Keratinocyte (primary cell): ENCODE results near the gene VPS52. TPM values are rescaled to one million over a fixed set of nuclear protein-coding genes. Genes with fewer than 3 reads are reported as not detected.

Source experiments
- DNase-seq: peaks from one replicate; pipeline ENCODE4 v3.0.0-alpha.2; 2011; ENCODE audit warnings: low read depth, missing footprints, low spot score
- FAIRE-seq: peaks from 2 replicates; lab custom pipeline; 2011; peaks lifted over from hg19 to GRCh38; lab: Jason Lieb, UNC
- H2AFZ ChIP-seq: 2 replicates; pipeline ENCODE4 v1.6.0; 2012; ENCODE audit warnings: low read length, control low read depth, inconsistent platforms; ENCODE audit not compliant: control insufficient read depth
- H3K27ac ChIP-seq: 2 replicates; pipeline ENCODE4 v1.5.1; 2011; ENCODE audit warnings: low read length; ENCODE audit not compliant: control insufficient read depth, insufficient read depth
- H3K27me3 ChIP-seq: 3 replicates; pipeline ENCODE4 v1.6.0; 2011; ENCODE audit warnings: low read length; ENCODE audit not compliant: control insufficient read depth, insufficient read depth; ENCODE audit errors: extremely low read depth
- H3K36me3 ChIP-seq, 2 experiments: 2 replicates in 1 of 2; 3 replicates in 1 of 2; pipeline ENCODE4 v1.5.1; 2011; ENCODE audit warnings: low read length in 2 of 2, mild to moderate bottlenecking in 1 of 2; ENCODE audit not compliant: control insufficient read depth in 2 of 2, insufficient read depth in 2 of 2; ENCODE audit errors: extremely low read depth in 1 of 2
- H3K4me1 ChIP-seq: 3 replicates; pipeline ENCODE4 v1.5.1; 2011; ENCODE audit warnings: low read length; ENCODE audit not compliant: control insufficient read depth, insufficient read depth; ENCODE audit errors: extremely low read depth
- H3K4me2 ChIP-seq: 3 replicates; pipeline ENCODE4 v1.6.0; 2011; ENCODE audit warnings: low read depth, low read length; ENCODE audit not compliant: control insufficient read depth, insufficient read depth; ENCODE audit errors: extremely low read depth
- H3K4me3 ChIP-seq, 3 experiments: fragments of 200-600 bp in 1 of 3; sonication (generic) in 1 of 3; 2 replicates in 2 of 3; 3 replicates in 1 of 3; pipeline ENCODE4 v1.5.1; 2011 to 2016; ENCODE audit warnings: low read length in 3 of 3, mild to moderate bottlenecking in 3 of 3, control low read depth in 2 of 3, inconsistent platforms in 1 of 3, low read depth in 1 of 3, mixed read lengths in 1 of 3, mixed run types in 1 of 3, moderate library complexity in 1 of 3; ENCODE audit not compliant: control insufficient read depth in 2 of 3, insufficient read depth in 2 of 3; ENCODE audit errors: extremely low read depth in 1 of 3
- H3K79me2 ChIP-seq: 2 replicates; pipeline ENCODE4 v1.6.0; 2012; ENCODE audit warnings: low read length; ENCODE audit not compliant: control insufficient read depth, insufficient read depth
- H3K9ac ChIP-seq: 3 replicates; pipeline ENCODE4 v1.6.0; 2011; ENCODE audit warnings: low read length; ENCODE audit not compliant: control insufficient read depth, insufficient read depth; ENCODE audit errors: extremely low read depth
- H3K9me1 ChIP-seq: 3 replicates; pipeline ENCODE4 v1.6.0; 2011; ENCODE audit warnings: low read length; ENCODE audit not compliant: control insufficient read depth, insufficient read depth; ENCODE audit errors: extremely low read depth
- H3K9me3 ChIP-seq: 2 replicates; pipeline ENCODE4 v1.5.1; 2012; ENCODE audit warnings: low read depth, low read length; ENCODE audit not compliant: control insufficient read depth
- H4K20me1 ChIP-seq: 3 replicates; pipeline ENCODE4 v1.6.0; 2011; ENCODE audit warnings: low read length; ENCODE audit not compliant: control insufficient read depth, insufficient read depth; ENCODE audit errors: extremely low read depth
- CTCF ChIP-seq, 3 experiments: IDR thresholded peaks in 1 of 3; conservative IDR thresholded peaks in 1 of 3; optimal IDR thresholded peaks in 1 of 3; 2 replicates in 2 of 3; 3 replicates in 1 of 3; pipeline versions ENCODE3 to v1.5.1; 2011; ENCODE audit warnings: low read length in 3 of 3, mild to moderate bottlenecking in 3 of 3, moderate library complexity in 2 of 3, control low read depth in 1 of 3, inconsistent platforms in 1 of 3; ENCODE audit not compliant: insufficient read depth in 2 of 3; ENCODE audit errors: extremely low read depth in 1 of 3
- EZH2 ChIP-seq: IDR thresholded peaks from one replicate; pipeline ENCODE4 v1.6.1; 2012; ENCODE audit warnings: inconsistent platforms, mild to moderate bottlenecking, low read length, moderate library complexity
- dilution Hi-C: fragments of 300-500 bp; cut with MboI; formaldehyde crosslinking; loops from one replicate; pipeline ENCODE4 v1.7.0; 2020; ENCODE audit warnings: low sequenced_read_pairs; ENCODE audit not compliant: extremely low pct_ligation_motif_present
- polyA plus RNA-seq, 5 experiments: library from polyadenylated mRNA; depleted of rRNA in 3 of 5; stranded (reverse) in 3 of 5; stranded (forward) in 1 of 5; unstranded in 1 of 5; fragments of >200 nt; gene quantifications; 1 replicate in 1 of 5; 2 replicates in 3 of 5; 3 replicates in 1 of 5; pipeline versions ENCODE4 v1.2.1 to v1.2.3, GENCODE V29; 2011 to 2012; ENCODE audit warnings: missing spikeins in 2 of 5, low read depth in 1 of 5, low replicate concordance in 1 of 5

The VPS52 gene
- polyA plus RNA-seq, 1 donor (not counting 4 experiments of a cell fraction or from before 2014, with no cell fraction given) = 36.2 TPM

- TF ChIP-seq CTCF (optimal IDR thresholded peaks at IDR 0.05 in 1 of 3, IDR thresholded peaks at IDR 0.05 in 1 of 3, conservative IDR thresholded peaks at IDR 0.05 in 1 of 3; ENCODE audit: extremely low read depth in 1 of 3, insufficient read depth in 2 of 3, low read length in 3 of 3) = no peak
- TF ChIP-seq EZH2 = no peak
- no peaks in the 10 kb centered on the region for H3K9me1 ChIP-seq
- peaks cover 22 to 30% of the 10 kb centered on the region in 2 experiments for H3K36me3 ChIP-seq
- DNase-seq (no peak), FAIRE-seq (no peak)
- H3K4me2 ChIP-seq = peak overlapping the region; percentile 65
- H3K4me3 ChIP-seq = peak overlapping the region; percentile 45 to 54 (median 48)
- no peaks in the 10 kb centered on the region for H3K27me3 ChIP-seq
- H3K9me3 ChIP-seq = no peaks in the 10 kb centered on the region
- H3K27ac ChIP-seq = no peak overlapping the region
- dilution Hi-C loops = no loop called here
- H4K20me1 ChIP-seq = no peaks in the 10 kb centered on the region
- peaks cover 50% of the 10 kb centered on the region for H3K79me2 ChIP-seq
- H3K4me1 ChIP-seq = peaks cover 44% of the 10 kb centered on the region
- H2AFZ ChIP-seq = no peak overlapping the region
- no peak overlapping the region for H3K9ac ChIP-seq
These were observed 45.1 kb upstream of the VPS52 start for GRCh38 chr6:33316603-33317418.

GRCh38 chr6:33315793-33316602 lies 44.3 kb upstream of the VPS52 start:
- no peak for TF ChIP-seq EZH2
- no peak for TF ChIP-seq CTCF (optimal IDR thresholded peaks at IDR 0.05 in 1 of 3, IDR thresholded peaks at IDR 0.05 in 1 of 3, conservative IDR thresholded peaks at IDR 0.05 in 1 of 3; ENCODE audit: extremely low read depth in 1 of 3, insufficient read depth in 2 of 3, low read length in 3 of 3)
- H3K4me2 ChIP-seq = no peak overlapping the region
- peaks cover 39% of the 10 kb centered on the region for H3K4me1 ChIP-seq
- no peak overlapping the region for H3K9ac ChIP-seq
- no peak overlapping the region for H3K27ac ChIP-seq
- peaks cover 50% of the 10 kb centered on the region for H3K79me2 ChIP-seq
- dilution Hi-C loops = no loop called here
- H3K9me3 ChIP-seq = no peaks in the 10 kb centered on the region
- no peak for FAIRE-seq
- H2AFZ ChIP-seq = no peak overlapping the region
- DNase-seq = no peak
- H3K9me1 ChIP-seq = no peaks in the 10 kb centered on the region
- peaks cover 22 to 28% of the 10 kb centered on the region in 2 experiments for H3K36me3 ChIP-seq
- H3K4me3 ChIP-seq = no peak overlapping the region
- no peaks in the 10 kb centered on the region for H3K27me3 ChIP-seq
- H4K20me1 ChIP-seq = no peaks in the 10 kb centered on the region
